Bronchial epithelial cell (primary cell): Measurements from ENCODE around the gene CD58. TPM values are rescaled to one million over a fixed set of nuclear protein-coding genes. Genes with fewer than 3 reads are reported as not detected.
"Not testable (repeated sequence)": the region's sequence is repeated elsewhere in the genome, so short reads cannot be mapped to it uniquely, and the experiment has no call there.

Source experiments
- DNase-seq: peaks from one replicate; pipeline ENCODE4 v3.0.0-alpha.2; 2010; ENCODE audit warnings: low read depth
- FAIRE-seq: peaks from 2 replicates; lab custom pipeline; 2011; peaks lifted over from hg19 to GRCh38; lab: Jason Lieb, UNC
- H3K27me3 ChIP-seq: 2 replicates; pipeline ENCODE4 v1.5.1; 2011; ENCODE audit warnings: low read length; ENCODE audit not compliant: control insufficient read depth, insufficient read depth
- H3K36me3 ChIP-seq: 2 replicates; pipeline ENCODE4 v1.5.1; 2011; ENCODE audit warnings: low read length; ENCODE audit not compliant: control insufficient read depth, insufficient read depth
- H3K4me3 ChIP-seq: 2 replicates; pipeline ENCODE4 v1.5.1; 2011; ENCODE audit warnings: mild to moderate bottlenecking, low read depth, low read length, control low read depth
- CTCF ChIP-seq: IDR thresholded peaks from 2 replicates; pipeline ENCODE4 v1.5.1; 2011; ENCODE audit warnings: mild to moderate bottlenecking, moderate library complexity, low read length, control low read depth, inconsistent platforms; ENCODE audit not compliant: insufficient read depth, severe bottlenecking
- total RNA-seq: library from RNA; depleted of rRNA; stranded (reverse); fragments of >200 nt; gene quantifications from 2 replicates; pipeline ENCODE4 v1.2.1, GENCODE V29; 2014

CD58 gene
- total RNA-seq, 1 donor from 2014 or later: 18.2 TPM

GRCh38 chr1:116591951-116592605 lies 21.3 kb upstream of the CD58 start:
- H3K4me3 ChIP-seq, FAIRE-seq, H3K36me3 ChIP-seq, DNase-seq, H3K27me3 ChIP-seq: not testable (repeated sequence)

GRCh38 chr1:116591006-116591950 lies 20.5 kb upstream of the CD58 start:
- FAIRE-seq, H3K27me3 ChIP-seq, H3K4me3 ChIP-seq, H3K36me3 ChIP-seq: not testable (repeated sequence)
- peak; percentile 20 for DNase-seq

DNA sequence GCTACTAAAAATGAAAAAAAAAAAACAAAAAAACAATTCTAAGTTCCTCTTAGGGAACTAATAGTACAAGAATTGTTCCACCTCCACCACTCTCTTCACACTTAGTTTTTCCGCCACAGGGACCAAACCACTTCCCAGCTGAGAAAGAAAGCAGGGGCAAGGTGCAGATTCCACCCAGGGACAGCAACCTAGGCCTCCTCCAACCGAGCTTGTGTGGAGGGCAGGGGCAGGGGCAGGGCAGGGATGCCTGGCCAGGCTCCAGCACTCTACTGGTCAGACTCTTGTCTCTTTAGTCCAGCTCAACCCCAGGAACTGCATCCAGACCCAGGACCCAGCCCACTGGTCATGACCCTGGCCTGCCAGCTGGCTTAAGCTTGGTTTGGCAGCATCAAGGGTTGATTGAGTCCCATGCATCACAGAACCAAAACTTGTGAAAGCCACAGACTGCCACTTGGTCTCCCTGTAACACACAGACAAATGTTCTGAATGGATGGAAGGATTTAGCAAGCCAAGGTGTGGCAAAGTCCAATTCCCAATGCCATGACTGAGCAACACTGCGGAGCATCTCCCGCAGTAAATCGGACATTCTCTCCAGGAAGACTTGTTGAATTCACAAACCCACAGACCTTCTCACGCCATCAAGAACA lies 19.7 kb upstream of the CD58 start:
- H3K4me3 ChIP-seq, DNase-seq, H3K27me3 ChIP-seq, H3K36me3 ChIP-seq: not testable (repeated sequence)
- peak; percentile 87 for FAIRE-seq

DNA sequence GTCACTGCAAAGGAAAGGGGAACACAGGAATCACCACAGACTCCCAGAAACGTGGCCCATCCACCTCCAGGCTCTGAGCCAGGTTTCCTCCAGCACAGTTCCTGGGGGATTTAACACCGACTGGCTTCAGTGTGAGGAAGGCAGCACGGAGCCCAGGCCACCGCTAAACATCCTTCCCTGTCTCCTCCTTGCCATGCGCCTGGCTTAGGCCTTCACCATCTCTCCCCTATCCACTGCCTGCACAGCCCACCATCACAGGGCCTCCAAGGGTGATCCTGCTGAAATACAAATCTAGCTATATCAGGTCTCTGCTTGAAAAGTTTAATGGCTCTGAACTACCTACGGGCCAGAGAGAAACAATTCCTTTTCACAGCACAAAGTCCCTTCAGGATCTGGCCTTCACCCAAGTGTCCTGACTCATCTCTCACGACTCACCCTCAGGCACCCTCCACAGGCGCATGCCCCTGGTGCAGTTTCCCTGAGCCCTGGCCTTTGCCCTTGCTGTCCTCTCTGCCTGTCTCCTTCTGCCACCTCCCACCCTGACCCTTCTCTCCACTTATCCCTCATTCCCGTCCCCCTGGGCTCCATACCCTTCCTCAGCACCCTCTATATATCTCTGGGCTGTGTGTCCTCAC lies 18.4 kb upstream of the CD58 start:
- DNase-seq (peak; percentile 33), FAIRE-seq (peak; percentile 36)
- H3K4me3 ChIP-seq, H3K27me3 ChIP-seq: not testable (repeated sequence)
- H3K36me3 ChIP-seq: peaks cover 15% of the 10 kb centered on the region

- Histone ChIP-seq H3K27me3 (no peaks in the 10 kb centered on the region), H3K4me3 (no peak overlapping the region), H3K36me3 (peaks cover 21% of the 10 kb centered on the region)
- FAIRE-seq (no peak), DNase-seq (no peak)
- TF ChIP-seq CTCF: no peak
Measured at GRCh38 chr1:116587501-116588227, 16.8 kb upstream of the CD58 start.

DNA sequence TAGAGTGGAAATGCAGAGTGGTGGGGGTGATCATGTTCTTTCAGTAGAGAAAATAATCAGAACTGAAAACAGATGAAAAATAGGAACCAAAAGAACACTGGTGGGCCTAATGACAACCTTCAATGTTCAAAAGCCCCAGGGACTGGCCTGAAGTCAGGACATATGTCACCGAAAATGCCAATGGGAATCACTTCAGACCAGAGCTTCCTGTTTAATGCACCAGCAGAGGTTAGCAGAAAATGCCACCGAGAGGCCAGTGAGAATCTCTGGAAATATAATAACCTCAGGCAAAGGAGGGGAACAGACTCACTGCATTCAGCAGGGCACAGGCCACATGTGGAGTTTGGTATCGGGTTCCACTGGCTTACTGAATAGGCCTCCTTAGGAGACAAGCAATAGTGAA lies 15.9 kb upstream of the CD58 start:
- FAIRE-seq (no peak), DNase-seq (no peak)
- no peaks in the 10 kb centered on the region for H3K27me3 ChIP-seq
- peaks cover 21% of the 10 kb centered on the region for H3K36me3 ChIP-seq
- H3K4me3 ChIP-seq: no peak overlapping the region
- no peak for TF ChIP-seq CTCF

DNA sequence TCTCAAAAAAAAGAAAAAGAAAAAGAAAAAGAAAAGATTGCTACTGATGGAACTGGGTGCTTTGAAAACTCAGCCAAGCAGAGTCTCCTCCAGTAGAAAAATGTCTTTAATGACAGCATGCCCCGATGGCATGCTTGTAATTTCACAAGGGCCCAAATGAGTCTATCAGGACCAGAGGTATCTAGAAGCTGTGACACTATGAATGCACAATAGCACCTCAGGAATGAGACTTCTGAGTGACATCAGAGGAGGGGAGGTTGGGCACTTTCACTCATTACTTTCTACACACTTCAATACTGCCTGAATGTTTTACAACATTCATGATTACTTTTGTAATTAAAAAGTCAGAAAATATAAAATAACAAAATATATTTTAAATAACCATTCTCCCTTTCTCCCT lies 15.1 kb upstream of the CD58 start:
- TF ChIP-seq CTCF: no peak
- DNase-seq (no peak), FAIRE-seq (no peak)
- no peaks in the 10 kb centered on the region for H3K27me3 ChIP-seq
- H3K4me3 ChIP-seq: no peak overlapping the region
- peaks cover 21% of the 10 kb centered on the region for H3K36me3 ChIP-seq
